GM06990 (cell line): ENCODE results near the gene CACNA2D2.

Source experiments
- DNase-seq: peaks from one replicate; pipeline ENCODE4 v3.0.0-alpha.2; 2011; ENCODE audit not compliant: insufficient read length; ENCODE audit errors: extremely low read depth
- H3K27me3 ChIP-seq: replicated peaks from 2 replicates; pipeline ENCODE4 v1.6.0; 2011; ENCODE audit warnings: low read length; ENCODE audit not compliant: control insufficient read depth, insufficient read depth
- H3K36me3 ChIP-seq: 2 replicates; pipeline ENCODE4 v1.5.1; 2011; ENCODE audit warnings: low read length; ENCODE audit not compliant: control insufficient read depth, insufficient read depth
- H3K4me3 ChIP-seq: replicated peaks from 2 replicates; pipeline ENCODE4 v1.5.1; 2011; ENCODE audit warnings: low read depth, mild to moderate bottlenecking, control low read depth, low read length
- TF ChIP-seq, protein P1 (sequence below): IDR thresholded peaks from 2 replicates; pipeline ENCODE4 v1.5.1; 2011; ENCODE audit warnings: low read length, control low read depth, mild to moderate bottlenecking, inconsistent platforms; ENCODE audit not compliant: insufficient read depth, poor library complexity, severe bottlenecking

Gene CACNA2D2

DNA sequence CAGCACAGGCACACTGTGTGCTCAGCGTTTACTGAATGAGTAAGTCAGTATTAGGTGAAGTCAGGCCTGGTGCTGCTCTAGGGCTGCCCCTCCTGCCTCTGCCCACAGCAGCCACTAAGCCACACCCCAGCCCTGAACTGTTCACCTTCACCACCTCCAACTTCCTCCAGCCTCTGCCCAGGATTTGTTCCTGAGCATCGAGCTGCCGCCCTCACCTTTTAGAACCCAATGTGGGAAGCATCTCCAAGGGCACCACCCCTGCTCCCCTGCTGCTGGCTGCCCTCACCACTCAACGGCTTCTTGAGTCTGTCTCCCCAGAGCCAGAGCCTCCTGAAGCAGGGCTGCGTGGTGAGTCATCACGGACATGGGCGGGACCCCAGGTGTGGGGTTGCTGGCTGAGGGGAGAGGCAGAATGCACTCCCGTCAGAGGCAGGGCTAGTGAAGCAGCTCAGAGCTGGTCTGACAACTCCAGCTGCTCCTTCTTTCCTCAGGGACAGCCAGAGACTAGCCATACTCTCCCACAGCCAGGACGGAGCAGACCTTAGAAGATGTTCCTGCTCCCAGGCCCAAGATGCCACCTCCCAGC lies 186.7 kb downstream of the CACNA2D2 start:
- H3K36me3 ChIP-seq = peaks cover 5% of the 10 kb centered on the region
- H3K4me3 ChIP-seq = no peak overlapping the region
- TF ChIP-seq, protein P1, sequence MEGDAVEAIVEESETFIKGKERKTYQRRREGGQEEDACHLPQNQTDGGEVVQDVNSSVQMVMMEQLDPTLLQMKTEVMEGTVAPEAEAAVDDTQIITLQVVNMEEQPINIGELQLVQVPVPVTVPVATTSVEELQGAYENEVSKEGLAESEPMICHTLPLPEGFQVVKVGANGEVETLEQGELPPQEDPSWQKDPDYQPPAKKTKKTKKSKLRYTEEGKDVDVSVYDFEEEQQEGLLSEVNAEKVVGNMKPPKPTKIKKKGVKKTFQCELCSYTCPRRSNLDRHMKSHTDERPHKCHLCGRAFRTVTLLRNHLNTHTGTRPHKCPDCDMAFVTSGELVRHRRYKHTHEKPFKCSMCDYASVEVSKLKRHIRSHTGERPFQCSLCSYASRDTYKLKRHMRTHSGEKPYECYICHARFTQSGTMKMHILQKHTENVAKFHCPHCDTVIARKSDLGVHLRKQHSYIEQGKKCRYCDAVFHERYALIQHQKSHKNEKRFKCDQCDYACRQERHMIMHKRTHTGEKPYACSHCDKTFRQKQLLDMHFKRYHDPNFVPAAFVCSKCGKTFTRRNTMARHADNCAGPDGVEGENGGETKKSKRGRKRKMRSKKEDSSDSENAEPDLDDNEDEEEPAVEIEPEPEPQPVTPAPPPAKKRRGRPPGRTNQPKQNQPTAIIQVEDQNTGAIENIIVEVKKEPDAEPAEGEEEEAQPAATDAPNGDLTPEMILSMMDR = no peak
- H3K27me3 ChIP-seq = no peaks in the 10 kb centered on the region
- DNase-seq = peak; percentile 65

DNA sequence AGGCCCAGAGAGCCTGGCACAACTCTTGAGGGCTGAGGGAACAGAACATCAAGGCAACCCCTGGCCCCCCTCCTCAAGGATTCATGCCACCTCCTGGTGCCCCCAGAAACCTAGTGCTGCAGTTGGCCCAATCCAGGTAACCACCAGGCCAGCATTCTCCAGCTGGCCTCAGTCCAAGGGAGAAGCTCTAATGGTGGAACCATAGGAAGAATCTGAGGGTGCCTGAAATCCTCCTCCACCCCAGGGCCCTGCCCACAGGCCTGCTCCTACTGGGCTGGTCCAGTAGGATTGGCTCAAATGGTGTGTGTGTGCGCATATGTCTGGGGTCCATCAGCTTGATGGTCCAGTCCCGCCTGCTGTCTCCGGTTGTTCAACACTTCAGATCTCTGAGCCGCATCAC lies 188.6 kb downstream of the CACNA2D2 start:
- Histone ChIP-seq H3K27me3 (no peaks in the 10 kb centered on the region), H3K4me3 (no peak overlapping the region), H3K36me3 (peaks cover 5% of the 10 kb centered on the region)
- DNase-seq = no peak
- TF ChIP-seq, protein P1 = no peak

DNA sequence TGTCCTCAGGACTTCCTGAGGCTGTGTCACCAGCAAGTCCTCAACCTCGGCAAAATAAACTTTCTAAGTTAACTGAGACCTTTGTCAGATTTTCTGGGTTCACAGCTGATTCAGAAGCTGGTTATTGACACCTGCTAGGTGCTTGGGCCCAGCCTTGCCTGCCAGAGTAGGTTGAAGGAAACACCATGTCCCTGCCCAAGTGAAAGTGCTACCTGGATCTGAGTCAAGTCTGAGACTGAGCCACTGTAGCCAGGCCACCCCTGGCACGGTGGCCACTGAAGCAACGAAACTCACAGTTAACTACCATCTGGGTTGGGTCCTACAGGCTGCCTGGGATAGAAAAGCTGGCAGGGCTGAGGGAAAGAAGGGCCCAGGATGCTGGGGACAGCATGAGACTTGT lies 189.1 kb downstream of the CACNA2D2 start:
- TF ChIP-seq, protein P1 = no peak
- peaks cover 5% of the 10 kb centered on the region for H3K36me3 ChIP-seq
- DNase-seq = no peak
- no peaks in the 10 kb centered on the region for H3K27me3 ChIP-seq
- no peak overlapping the region for H3K4me3 ChIP-seq
